ENCODE measurements around the gene RRP36. TPM values are rescaled to one million over a fixed set of nuclear protein-coding genes. Genes with fewer than 3 reads are reported as not detected.

The RRP36 gene
- total RNA-seq: 10 to 100 TPM; 29.0 to 40.6 TPM

- no peaks in the 10 kb centered on the region for H3K27me3 ChIP-seq
- H3K4me1 ChIP-seq: peaks cover 0 to 52% of the 10 kb centered on the region in 2 donors
- peak; percentile 83 for DNase-seq (ENCODE audit: low spot score)
- peak within 1 kb of the TSS; percentile 81 to 84 for H3K4me3 ChIP-seq
- H3K27ac ChIP-seq: peak within 1 kb of the TSS; percentile 78 to 93
- TF ChIP-seq CTCF (IDR thresholded peaks at IDR 0.05): no peak
- no peaks in the 10 kb centered on the region for H3K9me3 ChIP-seq
- peaks cover 55% of the 10 kb centered on the region for H3K36me3 ChIP-seq
Observed at GRCh38 chr6:43021270-43022047, at the start of gene RRP36. RRP36 (plus strand) TSS chr6:43021623; CDS start chr6:43021655, 32 bp downstream.

- Histone ChIP-seq H3K4me3 (no peak overlapping the region), H3K27me3 (no peaks in the 10 kb centered on the region), H3K27ac (no peak overlapping the region), H3K4me1 (peaks cover 0 to 14% of the 10 kb centered on the region in 2 donors), H3K36me3 (peaks cover 4% of the 10 kb centered on the region), H3K9me3 (no peaks in the 10 kb centered on the region)
- no peak for TF ChIP-seq CTCF (IDR thresholded peaks at IDR 0.05)
- no peak for DNase-seq (ENCODE audit: low spot score)
Observed at GRCh38 chr6:42971746-42972327, 49.6 kb upstream of the RRP36 start.

GRCh38 chr6:42973926-42974325 is 47.5 kb upstream of the RRP36 start:
- Histone ChIP-seq H3K4me1 (peaks cover 0 to 21% of the 10 kb centered on the region in 2 donors), H3K27ac (no peak overlapping the region), H3K36me3 (no peaks in the 10 kb centered on the region), H3K4me3 (no peak overlapping the region), H3K27me3 (no peaks in the 10 kb centered on the region), H3K9me3 (no peaks in the 10 kb centered on the region)
- no peak for TF ChIP-seq CTCF (IDR thresholded peaks at IDR 0.05)
- DNase-seq (ENCODE audit: low spot score): no peak

- Histone ChIP-seq H3K9me3 (no peaks in the 10 kb centered on the region), H3K4me3 (no peak overlapping the region), H3K36me3 (no peaks in the 10 kb centered on the region), H3K4me1 (peaks cover 0 to 28% of the 10 kb centered on the region in 2 donors), H3K27ac (no peak overlapping the region), H3K27me3 (no peaks in the 10 kb centered on the region)
- no peak for TF ChIP-seq CTCF (IDR thresholded peaks at IDR 0.05)
- no peak for DNase-seq (ENCODE audit: low spot score)
Observed at GRCh38 chr6:42974919-42975505, 46.4 kb upstream of the RRP36 start.

GRCh38 chr6:42978487-42978838 is 43.0 kb upstream of the RRP36 start:
- no peak for TF ChIP-seq CTCF (IDR thresholded peaks at IDR 0.05)
- Histone ChIP-seq H3K9me3 (no peaks in the 10 kb centered on the region), H3K27ac (peak overlapping the region; percentile 84), H3K4me3 (peak overlapping the region; percentile 71 to 95), H3K36me3 (no peaks in the 10 kb centered on the region), H3K4me1 (peaks cover 0 to 20% of the 10 kb centered on the region in 2 donors), H3K27me3 (no peaks in the 10 kb centered on the region)
- DNase-seq (ENCODE audit: low spot score): no peak

Measured in right atrium auricular region (tissue), 2 donors.